Measurements from ENCODE around the gene NME8. TPM values are rescaled to one million over a fixed set of nuclear protein-coding genes. Genes with fewer than 3 reads are reported as not detected.

The NME8 gene
- total RNA-seq, 1 donor from 2014 or later = not detected

GRCh38 chr7:37932543-37932942 is 84.1 kb downstream of the NME8 start:
- DNase-seq (ENCODE audit: low read depth in 2 of 2) = no peak

- DNase-seq (ENCODE audit: low read depth in 2 of 2) = no peak
Measured at GRCh38 chr7:37933018-37933566, 84.7 kb downstream of the NME8 start.

GRCh38 chr7:37942934-37943610 is 94.7 kb downstream of the NME8 start:
- no peak for DNase-seq (ENCODE audit: low read depth in 2 of 2)

GRCh38 chr7:37943905-37944736 is 95.7 kb downstream of the NME8 start:
- no peak for DNase-seq (ENCODE audit: low read depth in 2 of 2)

GRCh38 chr7:37944737-37945054 is 96.3 kb downstream of the NME8 start:
- DNase-seq (ENCODE audit: low read depth in 2 of 2) = no peak

GRCh38 chr7:37945336-37945735 is 96.9 kb downstream of the NME8 start:
- no peak for DNase-seq (ENCODE audit: low read depth in 2 of 2)

GRCh38 chr7:37947138-37947940 is 98.9 kb downstream of the NME8 start:
- DNase-seq (ENCODE audit: low read depth in 2 of 2) = no peak

GRCh38 chr7:37947941-37948210 is 99.5 kb downstream of the NME8 start:
- DNase-seq (ENCODE audit: low read depth in 2 of 2) = no peak

Other genes with a start within 250 kb of the NME8 start
- gene GPR141, start 164.8 kb upstream of the NME8 start, total RNA-seq = 0.13 TPM in 2 replicates
- not detected in 2 replicates for gene SFRP4, start 68.2 kb downstream of the NME8 start, total RNA-seq
- 1.6 and 3.7 TPM in 2 replicates for gene EPDR1, start 72.0 kb downstream of the NME8 start, total RNA-seq

Data from dermis microvascular lymphatic vessel endothelial cell (primary cell).